HCT116 (cell line): Measurements from ENCODE around the gene PXN. TPM values are rescaled to one million over a fixed set of nuclear protein-coding genes. Genes with fewer than 3 reads are reported as not detected.

Experiments
- ATAC-seq: fragments of 200-7000 bp; cut with Tn5 transposase; 2 replicates; pipeline ENCODE4 v1.9.1; 2020; ENCODE audit warnings: mild to moderate bottlenecking, moderate library complexity
- BruUV-seq: library from RNA; stranded (reverse); fragments of 400-500 nt; replicated peaks from 2 replicates; lab custom pipeline; 2021; lab: Mats Ljungman, UMichigan
- CTCF ChIA-PET: fragments of 300-600 bp; sonication (Branson Sonifier 250); formaldehyde crosslinking; loops from one replicate; lab custom pipeline; 2021; ENCODE audit warnings: antibody characterized with exemption; lab: Charles Lee
- POLR2A ChIA-PET: fragments of 300-600, 350-600 bp; sonication (Branson Sonifier 250); formaldehyde crosslinking; loops from one replicate; lab custom pipeline; 2021; ENCODE audit warnings: antibody characterized with exemption; lab: Charles Lee
- RAD21 ChIA-PET, 2 experiments: fragments of 300-600 bp; sonication (Branson Sonifier 250); formaldehyde crosslinking; loops; one replicate each; lab custom pipeline; 2023; ENCODE audit warnings: low total read pairs in 2 of 2; ENCODE audit not compliant: uncharacterized antibody in 2 of 2, unreplicated experiment in 2 of 2, low non-redundant PET in 1 of 2; lab: Charles Lee
- DNase-seq: peaks from one replicate; pipeline ENCODE4 v3.0.0-alpha.2; 2010; ENCODE audit warnings: low read depth, low spot score
- H2AFZ ChIP-seq: fragments of 200-600 bp; shearing (Covaris generic), sonication (generic); 2 replicates; pipeline ENCODE4 v1.6.1; 2017; ENCODE audit warnings: low read depth, mixed run types, mixed read lengths, antibody characterized with exemption, low read length; ENCODE audit not compliant: poor library complexity, severe bottlenecking
- H3K27ac ChIP-seq: 2 replicates; pipeline ENCODE4 v1.5.1; 2012; ENCODE audit warnings: low read depth, low read length
- H3K27me3 ChIP-seq: fragments of 200-600 bp; sonication (generic); 2 replicates; pipeline ENCODE4 v1.6.1; 2016; ENCODE audit warnings: mixed run types, low read length, mixed read lengths; ENCODE audit not compliant: insufficient read depth
- H3K36me3 ChIP-seq, 2 experiments: fragments of 200-500 bp in 1 of 2; fragments of 200-600 bp in 1 of 2; sonication (Bioruptor generic) in 1 of 2; sonication (generic) in 1 of 2; 2 replicates each; pipeline versions ENCODE4 v1.5.1 to v1.6.1; 2014 to 2016; ENCODE audit warnings: low read length in 2 of 2, inconsistent platforms in 1 of 2, mixed read lengths in 1 of 2, mixed run types in 1 of 2; ENCODE audit not compliant: insufficient read depth in 2 of 2, control insufficient read depth in 1 of 2
- H3K4me1 ChIP-seq, 2 experiments: fragments of 200-600 bp in 1 of 2; sonication (generic) in 1 of 2; 2 replicates each; pipeline versions ENCODE4 v1.5.1 to v1.6.1; 2012 to 2017; ENCODE audit warnings: low read length in 2 of 2, inconsistent platforms in 1 of 2, mild to moderate bottlenecking in 1 of 2, mixed read lengths in 1 of 2, mixed run types in 1 of 2, moderate library complexity in 1 of 2; ENCODE audit not compliant: insufficient read depth in 2 of 2, control insufficient read depth in 1 of 2
- H3K4me2 ChIP-seq: fragments of 200-600 bp; sonication (generic); 2 replicates; pipeline ENCODE4 v1.6.1; 2017; ENCODE audit warnings: mixed run types, low read length, mixed read lengths
- H3K4me3 ChIP-seq, 2 experiments: fragments of 200-600 bp in 1 of 2; sonication (generic) in 1 of 2; replicated peaks in 1 of 2; 2 replicates each; pipeline ENCODE4 v1.5.1; 2011 to 2016; ENCODE audit warnings: low read length in 2 of 2, control low read depth in 1 of 2, low read depth in 1 of 2, mild to moderate bottlenecking in 1 of 2, mixed read lengths in 1 of 2, mixed run types in 1 of 2
- H3K79me2 ChIP-seq: fragments of 200-600 bp; sonication (generic); 2 replicates; pipeline ENCODE4 v1.6.1; 2017; ENCODE audit warnings: mild to moderate bottlenecking, mixed run types, low read length, moderate library complexity, mixed read lengths; ENCODE audit not compliant: insufficient read depth
- H3K9ac ChIP-seq: fragments of 200-600 bp; sonication (generic); 2 replicates; pipeline ENCODE4 v1.6.1; 2016; ENCODE audit warnings: low read length, mixed read lengths
- H3K9me2 ChIP-seq: fragments of 200-600 bp; sonication (generic), shearing (Covaris generic); 2 replicates; pipeline ENCODE4 v1.6.1; 2017; ENCODE audit warnings: mixed run types, mild to moderate bottlenecking, moderate library complexity; ENCODE audit not compliant: insufficient read depth
- H3K9me3 ChIP-seq, 2 experiments: fragments of 200-500 bp in 1 of 2; fragments of 200-600 bp in 1 of 2; sonication (Bioruptor generic) in 1 of 2; sonication (generic) in 1 of 2; 2 replicates each; pipeline ENCODE4 v1.6.1; 2014 to 2017; ENCODE audit warnings: low read length in 2 of 2, mixed read lengths in 2 of 2, inconsistent platforms in 1 of 2, low read depth in 1 of 2, mild to moderate bottlenecking in 1 of 2, mixed run types in 1 of 2, moderate library complexity in 1 of 2; ENCODE audit not compliant: control insufficient read depth in 1 of 2, insufficient read depth in 1 of 2
- H4K20me1 ChIP-seq: fragments of 200-600 bp; sonication (generic), shearing (Covaris generic); 2 replicates; pipeline ENCODE4 v1.6.1; 2017; ENCODE audit warnings: mixed run types, mild to moderate bottlenecking, moderate library complexity; ENCODE audit not compliant: insufficient read depth
- CBX3 ChIP-seq: IDR thresholded peaks from 2 replicates; pipeline ENCODE4 v1.6.1; 2012; ENCODE audit warnings: low read depth
- CEBPB ChIP-seq: IDR thresholded peaks from 2 replicates; pipeline ENCODE4 v1.6.1; 2012; ENCODE audit warnings: low read depth
- ELF1 ChIP-seq: IDR thresholded peaks from 2 replicates; pipeline ENCODE4 v1.6.1; 2012; ENCODE audit warnings: low read depth, borderline replicate concordance
- EZH2 ChIP-seq: fragments of 200-600 bp; sonication (generic); IDR thresholded peaks from 2 replicates; pipeline ENCODE4 v1.6.1; 2017; ENCODE audit warnings: antibody characterized with exemption, mixed run types
- EZH2phosphoT487 ChIP-seq: fragments of 200-600 bp; IDR thresholded peaks from 2 replicates; pipeline ENCODE4 v1.6.1; 2018; ENCODE audit warnings: antibody characterized with exemption, borderline replicate concordance
- FOSL1 ChIP-seq: IDR thresholded peaks from 2 replicates; pipeline ENCODE4 v1.6.1; 2012; ENCODE audit warnings: low read depth
- JUND ChIP-seq: IDR thresholded peaks from 2 replicates; pipeline ENCODE4 v1.6.1; 2012
- MAX ChIP-seq: IDR thresholded peaks from 2 replicates; pipeline ENCODE4 v1.6.1; 2012
- RAD21 ChIP-seq: IDR thresholded peaks from 2 replicates; pipeline ENCODE4 v1.6.1; 2012; ENCODE audit warnings: low read depth, mild to moderate bottlenecking
- SRF ChIP-seq: IDR thresholded peaks from 2 replicates; pipeline ENCODE4 v1.6.1; 2012; ENCODE audit warnings: low read depth
- TCF7L2 ChIP-seq: IDR thresholded peaks from 2 replicates; pipeline ENCODE4 v1.7.0; 2011; ENCODE audit warnings: borderline replicate concordance, inconsistent platforms; ENCODE audit not compliant: insufficient read depth, insufficient read length; ENCODE audit errors: extremely low read depth
- ZNF274 ChIP-seq: fragments of 200-500 bp; sonication (Bioruptor generic); IDR thresholded peaks from 2 replicates; pipeline ENCODE4 v1.6.1; 2014; ENCODE audit warnings: mild to moderate bottlenecking, low read depth, low read length, inconsistent platforms
- intact Hi-C: fragments of 100-400 bp; cut with micrococcal nuclease; formaldehyde crosslinking; loops from 2 replicates; pipeline ENCODE4 v1.10.0; 2022
- total RNA-seq: library from RNA; stranded (reverse); gene quantifications from one replicate; pipeline ENCODE4 v1.2.1, GENCODE V29; 2021; ENCODE audit not compliant: unreplicated experiment
- TF ChIP-seq, protein P1 (sequence below), 3 experiments: fragments of 200-600 bp in 1 of 3; sonication (generic) in 1 of 3; IDR thresholded peaks in 2 of 3; conservative IDR thresholded peaks in 1 of 3; 2 replicates each; pipeline ENCODE4 v1.5.1; 2012 to 2017; ENCODE audit warnings: low read depth in 2 of 3, low read length in 2 of 3, antibody characterized with exemption in 1 of 3, borderline replicate concordance in 1 of 3, control low read depth in 1 of 3, mild to moderate bottlenecking in 1 of 3, mixed read lengths in 1 of 3, mixed run types in 1 of 3, moderate library complexity in 1 of 3; ENCODE audit not compliant: insufficient read depth in 1 of 3

PXN gene
- total RNA-seq, 1 experiment from 2014 or later, result 211 TPM

GRCh38 chr12:120215766-120216735, 49.5 kb downstream of the PXN start:
- Histone ChIP-seq H3K4me2 (no peak overlapping the region), H3K79me2 (no peaks in the 10 kb centered on the region), H3K4me3 (no peak overlapping the region), H3K9ac (no peak overlapping the region), H3K36me3 (peaks cover 44 to 49% of the 10 kb centered on the region in 2 experiments; a peak in 3 of 4 replicates), H3K9me3 (no peaks in the 10 kb centered on the region), H3K27me3 (no peaks in the 10 kb centered on the region), H4K20me1 (no peaks in the 10 kb centered on the region), H3K4me1 (no peaks in the 10 kb centered on the region), H3K9me2 (no peaks in the 10 kb centered on the region), H2AFZ (no peak overlapping the region), H3K27ac (no peak overlapping the region)
- no TSS peak for BruUV-seq
- ATAC-seq, result peak; percentile 6; the same call in 1 of the 2 replicates
- DNase-seq, result no peak
- TF ChIP-seq MAX (no peak), SRF (no peak), FOSL1 (no peak), ZNF274 (no peak), CEBPB (no peak), EZH2phosphoT487 (no peak), RAD21 (no peak), JUND (no peak), EZH2 (no peak), TCF7L2 (no peak), CBX3 (no peak), ELF1 (no peak)
- TF ChIP-seq, protein P1, sequence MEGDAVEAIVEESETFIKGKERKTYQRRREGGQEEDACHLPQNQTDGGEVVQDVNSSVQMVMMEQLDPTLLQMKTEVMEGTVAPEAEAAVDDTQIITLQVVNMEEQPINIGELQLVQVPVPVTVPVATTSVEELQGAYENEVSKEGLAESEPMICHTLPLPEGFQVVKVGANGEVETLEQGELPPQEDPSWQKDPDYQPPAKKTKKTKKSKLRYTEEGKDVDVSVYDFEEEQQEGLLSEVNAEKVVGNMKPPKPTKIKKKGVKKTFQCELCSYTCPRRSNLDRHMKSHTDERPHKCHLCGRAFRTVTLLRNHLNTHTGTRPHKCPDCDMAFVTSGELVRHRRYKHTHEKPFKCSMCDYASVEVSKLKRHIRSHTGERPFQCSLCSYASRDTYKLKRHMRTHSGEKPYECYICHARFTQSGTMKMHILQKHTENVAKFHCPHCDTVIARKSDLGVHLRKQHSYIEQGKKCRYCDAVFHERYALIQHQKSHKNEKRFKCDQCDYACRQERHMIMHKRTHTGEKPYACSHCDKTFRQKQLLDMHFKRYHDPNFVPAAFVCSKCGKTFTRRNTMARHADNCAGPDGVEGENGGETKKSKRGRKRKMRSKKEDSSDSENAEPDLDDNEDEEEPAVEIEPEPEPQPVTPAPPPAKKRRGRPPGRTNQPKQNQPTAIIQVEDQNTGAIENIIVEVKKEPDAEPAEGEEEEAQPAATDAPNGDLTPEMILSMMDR (IDR thresholded peaks at IDR 0.05 in 2 of 3, conservative IDR thresholded peaks at IDR 0.05 in 1 of 3; ENCODE audit: borderline replicate concordance in 1 of 3, insufficient read depth in 1 of 3, low read depth in 2 of 3, low read length in 2 of 3), result no peak
- RAD21 ChIA-PET, result no interaction called here
- intact Hi-C loops, result no loop called here
- POLR2A ChIA-PET, result interaction anchor here (1.7 to 5.4 kb wide), 2 partner anchors 15 kb away, joined by 4 to 40 read pairs; partner anchors contain the start of gene RPLP0
- CTCF ChIA-PET, result no interaction called here
